HL-60 (cell line): ENCODE data around the gene ACTC1.

ENCODE experiments used
- CTCF ChIP-seq: IDR thresholded peaks from one replicate; pipeline ENCODE4 v1.5.1; 2011; ENCODE audit warnings: low read length, control low read depth, inconsistent platforms; ENCODE audit not compliant: insufficient read depth
- GABPA ChIP-seq: IDR thresholded peaks from 2 replicates; pipeline ENCODE4 v1.6.1; 2012; ENCODE audit warnings: low read depth
- POLR2AphosphoS5 ChIP-seq: IDR thresholded peaks from 2 replicates; pipeline ENCODE4 v1.6.1; 2012; ENCODE audit warnings: low read depth
- REST ChIP-seq: IDR thresholded peaks from 2 replicates; pipeline ENCODE4 v1.6.1; 2012; ENCODE audit warnings: low read depth; ENCODE audit not compliant: insufficient replicate concordance

GRCh38 chr15:34837246-34838016 lies 42.1 kb upstream of the ACTC1 start:
- TF ChIP-seq CTCF (no peak), REST (no peak), POLR2AphosphoS5 (no peak), GABPA (no peak)
